Measurements from ENCODE around the gene KIF3B. TPM values are rescaled to one million over a fixed set of nuclear protein-coding genes. Genes with fewer than 3 reads are reported as not detected.

KIF3B gene
- total RNA-seq, 4 donors from 2014 or later, result 8.5 to 14.1 (median 11.4) TPM

DNA sequence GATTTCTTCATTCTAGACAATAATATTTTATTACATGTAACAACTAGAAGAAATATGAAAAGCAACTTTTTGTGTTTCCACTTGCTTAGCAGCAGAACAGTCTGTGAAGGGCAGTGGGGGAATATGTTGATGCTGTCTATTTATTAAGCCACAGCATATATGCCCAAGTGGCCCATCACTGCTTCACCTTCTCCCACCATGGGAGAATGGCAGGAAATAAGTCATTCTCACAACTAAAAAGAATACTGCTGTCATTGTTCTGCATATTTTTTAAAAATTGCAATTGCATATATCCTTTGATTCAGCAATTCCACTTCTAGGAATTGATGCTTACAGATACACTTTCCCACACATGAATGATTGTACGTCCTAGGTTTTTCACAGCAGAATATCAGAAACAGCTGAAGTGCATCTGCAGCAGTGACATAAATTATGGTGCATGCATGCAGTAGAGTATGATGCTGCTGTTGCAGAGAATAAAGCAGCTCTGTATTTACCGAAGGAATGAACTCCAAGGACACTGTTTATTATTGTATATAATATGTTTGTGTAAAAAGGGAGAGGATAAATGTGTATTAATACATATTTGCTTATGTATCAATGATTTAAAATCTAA is 26.8 kb downstream of the KIF3B start:
- WGBS, 2 donors, result 67 to 80% methylated on average over 2 of the region's 2 CpGs
- Histone ChIP-seq H3K36me3 (peaks cover 0 to under 1% (median 0%) of the 10 kb centered on the region in 3 donors), H3K27me3 (no peaks in the 10 kb centered on the region), H3K4me1 (peaks cover 0 to 7% (median 2%) of the 10 kb centered on the region in 3 donors), H3K27ac (no peak overlapping the region), H3K4me3 (no peak overlapping the region), H3K9me3 (no peaks in the 10 kb centered on the region)
- TF ChIP-seq, protein P1, sequence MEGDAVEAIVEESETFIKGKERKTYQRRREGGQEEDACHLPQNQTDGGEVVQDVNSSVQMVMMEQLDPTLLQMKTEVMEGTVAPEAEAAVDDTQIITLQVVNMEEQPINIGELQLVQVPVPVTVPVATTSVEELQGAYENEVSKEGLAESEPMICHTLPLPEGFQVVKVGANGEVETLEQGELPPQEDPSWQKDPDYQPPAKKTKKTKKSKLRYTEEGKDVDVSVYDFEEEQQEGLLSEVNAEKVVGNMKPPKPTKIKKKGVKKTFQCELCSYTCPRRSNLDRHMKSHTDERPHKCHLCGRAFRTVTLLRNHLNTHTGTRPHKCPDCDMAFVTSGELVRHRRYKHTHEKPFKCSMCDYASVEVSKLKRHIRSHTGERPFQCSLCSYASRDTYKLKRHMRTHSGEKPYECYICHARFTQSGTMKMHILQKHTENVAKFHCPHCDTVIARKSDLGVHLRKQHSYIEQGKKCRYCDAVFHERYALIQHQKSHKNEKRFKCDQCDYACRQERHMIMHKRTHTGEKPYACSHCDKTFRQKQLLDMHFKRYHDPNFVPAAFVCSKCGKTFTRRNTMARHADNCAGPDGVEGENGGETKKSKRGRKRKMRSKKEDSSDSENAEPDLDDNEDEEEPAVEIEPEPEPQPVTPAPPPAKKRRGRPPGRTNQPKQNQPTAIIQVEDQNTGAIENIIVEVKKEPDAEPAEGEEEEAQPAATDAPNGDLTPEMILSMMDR (IDR thresholded peaks at IDR 0.05), result no peak
- TF ChIP-seq POLR2A (IDR thresholded peaks at IDR 0.05), result no peak
- no peak for DNase-seq
- intact Hi-C loops (cut with DNase I), result no loop called here

DNA sequence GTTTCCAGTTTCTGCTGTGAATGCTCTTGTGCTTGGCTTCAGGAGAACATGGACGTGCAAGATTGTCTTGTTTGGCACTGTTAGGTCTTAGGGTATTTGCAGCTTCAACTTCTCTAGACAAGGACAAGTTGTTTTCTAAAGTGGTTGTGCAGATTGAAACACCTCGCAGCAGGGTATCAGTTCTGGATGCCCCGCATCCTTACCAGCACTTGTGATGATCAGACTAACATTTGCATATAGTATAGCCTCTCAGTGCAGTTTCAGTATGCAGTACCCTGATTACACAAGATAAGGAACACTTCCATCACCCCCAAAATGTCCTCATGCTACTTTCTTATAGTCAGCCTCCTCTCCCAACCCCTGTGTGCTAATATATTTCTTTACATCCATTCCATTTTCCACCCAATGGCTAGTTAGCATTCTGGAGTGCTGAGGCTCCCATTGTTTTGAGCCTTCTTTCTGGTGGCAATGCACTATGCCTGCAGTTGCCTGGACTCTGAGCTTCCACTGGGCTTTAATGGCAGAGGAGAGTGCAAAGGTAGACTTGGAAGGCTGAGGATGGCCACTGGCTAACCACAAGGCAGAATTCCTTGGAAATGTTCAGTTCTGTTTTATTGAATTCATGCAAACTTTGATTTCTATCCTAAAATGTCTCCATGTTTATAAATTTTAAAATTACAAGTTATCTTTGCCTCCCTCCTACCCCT is 35.4 kb downstream of the KIF3B start:
- H3K27ac ChIP-seq, result no peak overlapping the region
- DNase-seq, result no peak
- peaks cover 6 to 70% (median 7%) of the 10 kb centered on the region in 3 donors for H3K36me3 ChIP-seq
- H3K4me3 ChIP-seq, result no peak overlapping the region
- intact Hi-C loops (cut with DNase I), result no loop called here
- TF ChIP-seq POLR2A (IDR thresholded peaks at IDR 0.05), result no peak
- TF ChIP-seq, protein P1 (IDR thresholded peaks at IDR 0.05), result no peak
- no peaks in the 10 kb centered on the region for H3K27me3 ChIP-seq
- no peaks in the 10 kb centered on the region for H3K9me3 ChIP-seq
- H3K4me1 ChIP-seq, result no peaks in the 10 kb centered on the region
- 83 to 96% methylated on average over 2 to 3 of the region's 3 CpGs for WGBS, 2 donors

DNA sequence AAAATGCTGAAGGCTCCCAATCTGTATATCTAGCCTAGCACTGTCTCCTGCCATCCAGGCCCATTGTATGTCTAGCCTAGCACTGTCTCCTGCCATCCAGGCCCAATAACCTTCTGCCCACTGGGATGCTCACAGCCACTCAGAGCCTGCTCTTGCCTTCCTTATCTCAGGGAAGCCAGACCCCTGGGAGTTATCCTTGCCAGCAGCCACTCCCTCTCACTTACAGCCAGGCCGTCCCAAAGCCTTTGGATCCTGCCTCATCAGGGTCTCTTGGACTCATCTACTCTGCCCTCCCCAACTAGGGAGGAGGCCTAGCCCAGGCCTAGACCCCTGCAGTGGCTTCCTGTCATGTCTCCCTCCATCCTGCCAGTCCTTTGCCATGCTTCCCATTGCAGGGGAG is 37.3 kb downstream of the KIF3B start:
- no peaks in the 10 kb centered on the region for H3K4me1 ChIP-seq
- WGBS, 2 donors, result 70 to 83% methylated on average over 1 of the region's 1 CpG
- no peak for TF ChIP-seq POLR2A (IDR thresholded peaks at IDR 0.05)
- TF ChIP-seq, protein P1 (IDR thresholded peaks at IDR 0.05), result no peak
- H3K4me3 ChIP-seq, result no peak overlapping the region
- H3K36me3 ChIP-seq, result peaks cover 6 to 78% (median 7%) of the 10 kb centered on the region in 3 donors
- H3K27me3 ChIP-seq, result no peaks in the 10 kb centered on the region
- H3K27ac ChIP-seq, result no peak overlapping the region
- intact Hi-C loops (cut with DNase I), result no loop called here
- H3K9me3 ChIP-seq, result no peaks in the 10 kb centered on the region
- no peak for DNase-seq

DNA sequence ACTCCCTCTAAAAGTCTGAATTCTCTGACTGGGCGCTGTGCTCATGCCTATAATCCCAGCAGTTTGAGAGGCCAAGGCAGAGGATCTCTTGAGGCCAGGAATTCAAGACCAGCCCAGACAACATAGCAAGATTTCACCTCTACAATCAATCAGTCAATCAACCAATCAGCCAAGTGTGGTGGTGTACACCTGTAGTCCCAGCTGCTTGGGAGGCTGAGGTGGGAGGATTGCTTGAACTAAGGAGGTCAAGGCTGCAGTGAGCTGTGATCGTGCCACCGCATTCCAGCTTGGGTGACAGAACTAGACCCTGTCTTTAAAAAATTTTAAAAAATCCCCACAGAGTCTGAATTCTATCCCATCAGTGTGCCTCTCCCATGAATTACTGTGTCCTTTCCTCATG is 37.9 kb downstream of the KIF3B start:
- no peak for TF ChIP-seq POLR2A (IDR thresholded peaks at IDR 0.05)
- TF ChIP-seq, protein P1 (IDR thresholded peaks at IDR 0.05), result no peak
- intact Hi-C loops (cut with DNase I), result no loop called here
- 92 to 100% methylated on average over 2 to 3 of the region's 3 CpGs for WGBS, 2 donors
- H3K4me3 ChIP-seq, result no peak overlapping the region
- no peak overlapping the region for H3K27ac ChIP-seq
- peaks cover 2 to 72% (median 5%) of the 10 kb centered on the region in 3 donors for H3K36me3 ChIP-seq
- no peaks in the 10 kb centered on the region for H3K9me3 ChIP-seq
- no peaks in the 10 kb centered on the region for H3K4me1 ChIP-seq
- H3K27me3 ChIP-seq, result no peaks in the 10 kb centered on the region
- DNase-seq, result no peak

DNA sequence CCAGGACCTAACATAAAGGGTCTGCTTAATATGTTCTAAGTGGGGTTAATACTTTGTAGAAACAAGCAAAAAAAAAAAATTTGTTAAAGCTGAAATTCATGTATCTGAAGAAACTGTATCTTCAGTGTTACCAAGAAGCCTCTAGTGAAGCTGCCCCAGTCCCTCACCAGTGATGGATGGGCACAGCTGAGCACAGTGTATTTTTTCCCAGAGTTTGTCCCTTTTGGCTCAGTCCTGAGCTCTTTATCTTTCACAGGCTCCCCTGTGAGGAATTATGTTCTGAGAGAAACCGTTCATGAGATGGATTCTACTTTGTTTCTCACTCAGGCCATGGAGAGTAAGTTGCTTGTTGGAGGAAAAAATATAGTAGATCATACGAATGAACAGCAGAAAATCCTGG is 38.4 kb downstream of the KIF3B start:
- Histone ChIP-seq H3K27me3 (no peaks in the 10 kb centered on the region), H3K4me3 (no peak overlapping the region), H3K36me3 (peaks cover 0 to 67% (median under 1%) of the 10 kb centered on the region in 3 donors), H3K4me1 (no peaks in the 10 kb centered on the region), H3K27ac (no peak overlapping the region), H3K9me3 (no peaks in the 10 kb centered on the region)
- no peak for DNase-seq
- TF ChIP-seq POLR2A (IDR thresholded peaks at IDR 0.05), result no peak
- TF ChIP-seq, protein P1 (IDR thresholded peaks at IDR 0.05), result no peak
- WGBS, 2 donors, result 86 to 91% methylated on average over 2 of the region's 2 CpGs
- intact Hi-C loops (cut with DNase I), result no loop called here
